Ascending aorta (tissue), 2 donors: ENCODE results near the gene XPR1. TPM values are rescaled to one million over a fixed set of nuclear protein-coding genes. Genes with fewer than 3 reads are reported as not detected.

ENCODE experiments used
- DNase-seq, 2 donors: peaks; one replicate each; pipeline ENCODE4 v3.0.0-alpha.2; 2019; ENCODE audit warnings: low spot score in 2 of 2
- H3K27ac ChIP-seq, 2 donors: fragments of 200-600 bp; sonication (generic); one replicate each; pipeline ENCODE4 v1.5.1; 2016 to 2017; ENCODE audit warnings: mild to moderate bottlenecking in 1 of 2
- H3K27me3 ChIP-seq: fragments of 200-600 bp; sonication (generic); one replicate; pipeline ENCODE4 v1.5.1; 2017
- H3K36me3 ChIP-seq, 2 donors: fragments of 200-600 bp; sonication (generic); one replicate each; pipeline ENCODE4 v1.5.1; 2016
- H3K4me1 ChIP-seq, 2 donors: fragments of 200-600 bp; sonication (generic); one replicate each; pipeline ENCODE4 v1.5.1; 2016 to 2017; ENCODE audit warnings: mild to moderate bottlenecking in 1 of 2
- H3K4me3 ChIP-seq, 2 donors: fragments of 200-600 bp; sonication (generic); one replicate each; pipeline ENCODE4 v1.5.1; 2016 to 2017; ENCODE audit warnings: mild to moderate bottlenecking in 1 of 2
- H3K9me3 ChIP-seq, 2 donors: fragments of 200-600 bp; sonication (generic); one replicate each; pipeline ENCODE4 v1.5.1; 2016
- CTCF ChIP-seq, 3 experiments: fragments of 200-600 bp in 2 of 3; fragments of 450-650 bp in 1 of 3; sonication (generic) in 2 of 3; IDR thresholded peaks; one replicate each; pipeline ENCODE4 v1.5.1; 2016 to 2019; ENCODE audit warnings: antibody characterized with exemption in 3 of 3, mild to moderate bottlenecking in 1 of 3, moderate library complexity in 1 of 3
- intact Hi-C: fragments of 100-400 bp; cut with DNase I; formaldehyde crosslinking; loops from one replicate; pipeline ENCODE4 v1.15.1; 2023
- total RNA-seq: library from RNA; depleted of rRNA; stranded (reverse); fragments of >200 nt; gene quantifications from one replicate; pipeline ENCODE4 v1.1.0, GENCODE V29; 2016

Gene XPR1
- total RNA-seq, 1 donor from 2014 or later, result 41.6 TPM

GRCh38 chr1:180892675-180893074 lies 260.9 kb downstream of the XPR1 start:
- no peak for TF ChIP-seq CTCF (IDR thresholded peaks at IDR 0.05)
- H3K9me3 ChIP-seq, result no peaks in the 10 kb centered on the region
- DNase-seq, result no peak
- intact Hi-C loops, result no loop called here
- H3K27me3 ChIP-seq, result no peaks in the 10 kb centered on the region
- no peak overlapping the region for H3K27ac ChIP-seq
- no peaks in the 10 kb centered on the region for H3K36me3 ChIP-seq
- no peaks in the 10 kb centered on the region for H3K4me1 ChIP-seq
- H3K4me3 ChIP-seq, result no peak overlapping the region

DNA sequence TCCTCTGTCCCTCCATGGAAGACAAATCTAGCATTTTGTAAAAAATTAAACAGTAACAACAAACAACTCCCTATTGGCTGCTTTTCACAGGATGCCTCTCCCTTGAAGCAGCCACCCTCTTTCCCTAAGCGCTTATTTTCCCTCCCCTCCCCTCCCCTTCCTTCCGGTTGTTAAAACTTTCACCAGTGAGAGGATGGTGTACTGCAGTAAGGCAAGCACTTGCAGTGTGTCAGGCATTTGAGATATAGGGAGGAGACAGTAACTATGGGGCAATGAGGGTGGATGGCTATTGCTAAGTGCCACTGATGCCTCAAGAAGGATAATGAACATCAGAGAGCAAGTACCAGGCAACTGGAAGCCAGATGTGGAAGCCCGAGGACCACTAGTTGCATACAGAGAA lies 261.8 kb downstream of the XPR1 start:
- TF ChIP-seq CTCF (IDR thresholded peaks at IDR 0.05), result no peak
- no peak for DNase-seq

DNA sequence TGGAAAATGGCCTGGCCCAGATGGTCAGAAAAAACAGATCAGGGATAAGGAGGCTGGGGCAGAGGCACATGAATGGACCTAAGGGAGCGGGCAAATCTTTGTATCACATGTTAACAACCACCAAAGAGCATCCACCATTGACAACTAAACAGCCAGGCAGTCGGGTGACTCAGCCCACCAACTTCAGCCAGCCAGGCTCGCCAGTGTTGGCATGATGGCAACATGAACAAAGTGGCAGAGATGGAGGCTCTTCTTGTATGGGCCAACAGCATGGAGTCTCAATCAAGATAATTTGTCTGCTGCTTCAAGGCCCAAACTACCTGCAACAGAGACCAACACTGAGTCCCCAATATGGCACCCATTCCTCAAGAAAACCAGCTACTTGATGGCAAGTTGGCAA lies 264.3 kb downstream of the XPR1 start:
- no peaks in the 10 kb centered on the region for H3K36me3 ChIP-seq
- intact Hi-C loops, result no loop called here
- no peaks in the 10 kb centered on the region for H3K27me3 ChIP-seq
- H3K27ac ChIP-seq, result no peak overlapping the region
- H3K4me3 ChIP-seq, result no peak overlapping the region
- peaks cover 0 to 3% of the 10 kb centered on the region in 2 donors for H3K4me1 ChIP-seq
- TF ChIP-seq CTCF (IDR thresholded peaks at IDR 0.05), result no peak
- DNase-seq, result no peak
- no peaks in the 10 kb centered on the region for H3K9me3 ChIP-seq

More for the DNA sequence above, 261.8 kb downstream of the XPR1 start:
- H3K27me3 ChIP-seq, result no peaks in the 10 kb centered on the region
- no peaks in the 10 kb centered on the region for H3K36me3 ChIP-seq
- intact Hi-C loops, result no loop called here
- H3K27ac ChIP-seq, result no peak overlapping the region
- no peaks in the 10 kb centered on the region for H3K9me3 ChIP-seq
- H3K4me3 ChIP-seq, result no peak overlapping the region
- peaks cover 0 to 2% of the 10 kb centered on the region in 2 donors for H3K4me1 ChIP-seq

DNA sequence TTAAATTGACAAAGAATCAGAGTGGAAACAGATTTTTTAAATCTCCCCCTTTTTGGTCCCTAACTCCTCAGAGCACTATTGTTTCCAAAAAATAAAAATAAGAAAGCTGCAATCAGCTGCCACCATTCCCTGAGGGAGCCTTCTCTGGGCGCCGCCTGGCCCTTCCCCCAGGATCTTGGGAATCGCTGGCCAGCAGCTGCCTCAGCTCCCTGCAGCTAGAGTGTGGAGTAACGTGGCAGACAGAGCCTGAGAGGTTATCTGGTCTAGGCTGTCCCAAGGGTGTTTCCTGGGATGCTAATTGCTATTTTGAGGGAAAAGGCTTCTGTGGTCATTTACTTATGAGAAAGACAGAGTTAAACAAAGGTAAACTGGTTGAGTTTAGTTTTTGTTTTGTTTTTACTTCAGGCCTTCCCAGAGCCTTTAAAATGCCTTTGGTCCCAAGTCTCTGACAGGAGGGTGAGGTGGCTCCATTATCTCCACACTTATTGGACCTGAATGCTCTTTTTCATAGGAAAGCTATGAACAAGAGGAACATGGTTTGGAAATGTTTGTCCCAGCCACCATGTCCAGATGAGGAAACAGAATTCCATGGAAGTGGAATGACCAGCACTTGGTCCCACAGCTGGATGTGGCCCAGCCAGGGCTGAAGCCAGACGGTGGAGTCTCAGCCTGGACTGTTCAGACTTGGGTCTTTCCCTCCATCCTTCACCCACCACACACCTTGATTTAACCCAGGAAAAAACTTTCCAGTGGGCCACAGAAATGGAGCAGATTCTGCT lies 266.8 kb downstream of the XPR1 start:
- Histone ChIP-seq H3K27me3 (no peaks in the 10 kb centered on the region), H3K9me3 (no peaks in the 10 kb centered on the region), H3K4me3 (no peak overlapping the region), H3K36me3 (no peaks in the 10 kb centered on the region), H3K27ac (no peak overlapping the region), H3K4me1 (peaks cover 0 to 3% of the 10 kb centered on the region in 2 donors)
- TF ChIP-seq CTCF (IDR thresholded peaks at IDR 0.05), result no peak
- DNase-seq, result no peak
- intact Hi-C loops, result no loop called here

DNA sequence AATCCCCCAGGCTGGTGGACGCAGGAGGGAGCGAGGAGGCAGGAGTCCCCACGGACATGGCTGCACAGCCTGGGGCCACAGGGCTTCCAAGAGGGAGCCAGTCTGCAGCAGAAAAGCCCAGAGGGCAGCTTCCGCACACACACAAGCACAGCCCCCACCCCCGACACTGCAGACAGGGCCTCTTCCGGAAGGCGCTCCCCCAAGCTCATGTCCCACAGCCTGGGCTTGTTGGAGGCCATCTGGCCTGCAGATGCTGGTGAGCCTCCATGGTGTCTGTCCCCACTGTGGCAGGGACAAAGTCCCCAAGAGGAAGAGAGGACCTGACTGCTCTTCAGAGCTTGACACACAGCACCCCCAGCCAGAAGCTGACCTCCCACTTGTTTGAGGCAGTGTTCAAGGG lies 267.4 kb downstream of the XPR1 start:
- no peak overlapping the region for H3K27ac ChIP-seq
- no peak for DNase-seq
- no peaks in the 10 kb centered on the region for H3K36me3 ChIP-seq
- H3K9me3 ChIP-seq, result no peaks in the 10 kb centered on the region
- H3K27me3 ChIP-seq, result no peaks in the 10 kb centered on the region
- no peak for TF ChIP-seq CTCF (IDR thresholded peaks at IDR 0.05)
- H3K4me1 ChIP-seq, result peaks cover 0 to 3% of the 10 kb centered on the region in 2 donors
- intact Hi-C loops, result no loop called here
- H3K4me3 ChIP-seq, result no peak overlapping the region
